ENCODE measurements around the gene MC1R. TPM values are rescaled to one million over a fixed set of nuclear protein-coding genes. Genes with fewer than 3 reads are reported as not detected.

MC1R gene
- total and polyA plus RNA-seq, 4 donors, result 0.19 to 3.3 (median 0.30) TPM

GRCh38 chr16:89890886-89891657 is 27.6 kb upstream of the MC1R start:
- TF ChIP-seq HNF4G (IDR thresholded peaks at IDR 0.05) (no peak), SP1 (IDR thresholded peaks at IDR 0.05) (no peak), MAX (IDR thresholded peaks at IDR 0.05) (no peak), REST (IDR thresholded peaks at IDR 0.05) (no peak), ZBTB33 (IDR thresholded peaks at IDR 0.05) (no peak), NR2F2 (IDR thresholded peaks at IDR 0.05) (no peak), RAD21 (IDR thresholded peaks at IDR 0.05) (no peak), FOXA2 (IDR thresholded peaks at IDR 0.05) (no peak), GABPA (IDR thresholded peaks at IDR 0.05 in 1 of 2, conservative IDR thresholded peaks at IDR 0.05 in 1 of 2) (no peak), EGR1 (IDR thresholded peaks at IDR 0.05; ENCODE audit: low read depth in 2 of 2) (no peak), JUND (IDR thresholded peaks at IDR 0.05) (no peak)
- no peaks in the 10 kb centered on the region for H3K9me3 ChIP-seq (ENCODE audit: control insufficient read depth in 4 of 4, low read length in 3 of 4)
- 93% methylated on average over 16 of the region's 16 CpGs for WGBS
- H3K27ac ChIP-seq (ENCODE audit: low read depth in 1 of 2, low read length in 2 of 2), result no peak overlapping the region
- no peak overlapping the region for H3K4me3 ChIP-seq (ENCODE audit: low read depth in 1 of 3, low read length in 3 of 3)
- H3K27me3 ChIP-seq (ENCODE audit: control insufficient read depth in 4 of 4, insufficient read depth in 4 of 4, low read length in 3 of 4), result no peaks in the 10 kb centered on the region
- no peak overlapping the region for H3K9ac ChIP-seq (ENCODE audit: low read depth in 1 of 2, low read length in 2 of 2)
- no peaks in the 10 kb centered on the region for H3K4me1 ChIP-seq (ENCODE audit: control insufficient read depth in 4 of 4, insufficient read depth in 4 of 4, low read length in 3 of 4)
- peaks cover 47 to 73% (median 48%) of the 10 kb centered on the region in 4 donors for H3K36me3 ChIP-seq (ENCODE audit: control insufficient read depth in 4 of 4, insufficient read depth in 3 of 4, low read depth in 1 of 4, low read length in 3 of 4)
- no peak for DNase-seq (ENCODE audit: low spot score)

- no peaks in the 10 kb centered on the region for H3K4me1 ChIP-seq (ENCODE audit: control insufficient read depth in 4 of 4, insufficient read depth in 4 of 4, low read length in 3 of 4)
- H3K9ac ChIP-seq (ENCODE audit: low read depth in 1 of 2, low read length in 2 of 2), result no peak overlapping the region
- 95% methylated on average over 18 of the region's 18 CpGs for WGBS
- no peak overlapping the region for H3K27ac ChIP-seq (ENCODE audit: low read depth in 1 of 2, low read length in 2 of 2)
- peaks cover 44 to 74% (median 50%) of the 10 kb centered on the region in 4 donors for H3K36me3 ChIP-seq (ENCODE audit: control insufficient read depth in 4 of 4, insufficient read depth in 3 of 4, low read depth in 1 of 4, low read length in 3 of 4)
- H3K4me3 ChIP-seq (ENCODE audit: low read depth in 1 of 3, low read length in 3 of 3), result no peak overlapping the region
- no peaks in the 10 kb centered on the region for H3K9me3 ChIP-seq (ENCODE audit: control insufficient read depth in 4 of 4, low read length in 3 of 4)
- DNase-seq (ENCODE audit: low spot score), result no peak
- no peaks in the 10 kb centered on the region for H3K27me3 ChIP-seq (ENCODE audit: control insufficient read depth in 4 of 4, insufficient read depth in 4 of 4, low read length in 3 of 4)
- TF ChIP-seq NR2F2 (IDR thresholded peaks at IDR 0.05), result no peak
- TF ChIP-seq FOXA1 (IDR thresholded peaks at IDR 0.05), result no peak
- TF ChIP-seq EGR1 (IDR thresholded peaks at IDR 0.05; ENCODE audit: low read depth in 2 of 2), result no peak
- no peak for TF ChIP-seq FOXA2 (IDR thresholded peaks at IDR 0.05)
- no peak for TF ChIP-seq ZBTB33 (IDR thresholded peaks at IDR 0.05)
- TF ChIP-seq HNF4A (conservative IDR thresholded peaks at IDR 0.05), result no peak
- no peak for TF ChIP-seq TAF1 (conservative IDR thresholded peaks at IDR 0.05)
- TF ChIP-seq YY1 (IDR thresholded peaks at IDR 0.05), result no peak
- no peak for TF ChIP-seq CTCF (IDR thresholded peaks at IDR 0.05; ENCODE audit: low read depth, low read length, missing input control)
- TF ChIP-seq RXRA (IDR thresholded peaks at IDR 0.05), result no peak
- no peak for TF ChIP-seq HNF4G (IDR thresholded peaks at IDR 0.05)
- TF ChIP-seq ATF3 (IDR thresholded peaks at IDR 0.05), result no peak
- no peak for TF ChIP-seq GABPA (IDR thresholded peaks at IDR 0.05 in 1 of 2, conservative IDR thresholded peaks at IDR 0.05 in 1 of 2)
- no peak for TF ChIP-seq JUND (IDR thresholded peaks at IDR 0.05)
- no peak for TF ChIP-seq SP1 (IDR thresholded peaks at IDR 0.05)
- TF ChIP-seq RAD21 (IDR thresholded peaks at IDR 0.05), result no peak
These were observed 26.5 kb upstream of the MC1R start for GRCh38 chr16:89892055-89892630.
